Measurements from ENCODE around the gene FFAR2. TPM values are rescaled to one million over a fixed set of nuclear protein-coding genes. Genes with fewer than 3 reads are reported as not detected.
A peak's percentile ranks its signal among the peaks of the same experiment; 100 is the strongest.

The FFAR2 gene
- total and polyA plus RNA-seq, 9 of the 15 experiments (the other 6 are each of a cell fraction or from before 2014, with no cell fraction given), result not detected

- FAIRE-seq (peak; percentile 67), ATAC-seq (no peak), DNase-seq (ENCODE audit: extremely low read depth in 1 of 4, low spot score in 3 of 4) (peak in 1 of 4 experiments; percentile 18)
- peak overlapping the region; percentile 1; the same call in 1 of the 2 replicates for H3K4me2 ChIP-seq (ENCODE audit: insufficient read depth, low read length)
- no peak overlapping the region for H3K27ac ChIP-seq (ENCODE audit: extremely low read depth, low read depth, low read length)
- peaks cover 6 to 9% of the 10 kb centered on the region in 2 experiments; a peak in 2 of 5 replicates for H3K4me1 ChIP-seq (replicated peaks in 1 of 2; ENCODE audit: control insufficient read depth in 2 of 2, insufficient read depth in 2 of 2, low read length in 2 of 2)
- H3K4me3 ChIP-seq, result no peak overlapping the region
- intact Hi-C loops (cut with micrococcal nuclease) (no loop called here), in situ Hi-C loops (cut with MboI) (no loop called here)
- no peaks in the 10 kb centered on the region for H3K36me3 ChIP-seq (ENCODE audit: control insufficient read depth, insufficient read depth, low read length)
- CTCF ChIA-PET (ENCODE audit: low intra/inter-chr PET ratio), result no interaction called here
- no peaks in the 10 kb centered on the region for H3K79me2 ChIP-seq (ENCODE audit: control insufficient read depth, insufficient read depth, low read length)
- no peaks in the 10 kb centered on the region for H4K20me1 ChIP-seq (replicated peaks; ENCODE audit: control insufficient read depth, insufficient read depth, low read length)
- no peaks in the 10 kb centered on the region for H3K9me3 ChIP-seq (replicated peaks; ENCODE audit: control insufficient read depth, insufficient read depth, low read depth, low read length)
- H3K9ac ChIP-seq (ENCODE audit: insufficient read depth in 1 of 2, low read depth in 2 of 2, low read length in 2 of 2), result peak overlapping the region in 1 of 2 experiments; percentile 56; a peak in 1 of 4 replicates
- WGBS (ENCODE audit: insufficient coverage, low coverage, missing lambda C conversion rate), result 19% methylated on average over 7 of the region's 8 CpGs
- no peak overlapping the region for H2AFZ ChIP-seq (ENCODE audit: low read depth, low read length)
- POLR2A ChIA-PET, result interaction anchor here (0.7 to 3.3 kb wide), 3 partner anchors 9 to 22 kb away, joined by 3 to 9 read pairs (median 3); no protein-coding TSS in a partner anchor
- no TSS peak for BruUV-seq (replicated peaks)
- H3K9me1 ChIP-seq (ENCODE audit: control insufficient read depth, insufficient read depth, low read length), result no peaks in the 10 kb centered on the region
- H3K27me3 ChIP-seq (ENCODE audit: control insufficient read depth in 2 of 2, insufficient read depth in 2 of 2, low read length in 2 of 2), result peaks cover 7 to 8% of the 10 kb centered on the region in 2 experiments; a peak in 4 of 5 replicates
- TF ChIP-seq RBM15 (IDR thresholded peaks at IDR 0.05; ENCODE audit: insufficient read depth, low read length) (no peak), VEZF1 (CRISPR knock-in tag; IDR thresholded peaks at IDR 0.05) (peak; percentile 32; the same call in 1 of the 2 replicates), ATF3 (IDR thresholded peaks at IDR 0.05) (peak; percentile 38; the same call in 1 of the 2 replicates), ATF3 (CRISPR knock-in tag; conservative IDR thresholded peaks at IDR 0.05) (no peak), NR2C2 (CRISPR knock-in tag; IDR thresholded peaks at IDR 0.05) (no peak), NR2C2 (tag; IDR thresholded peaks at IDR 0.05) (peak; percentile 80), ATF1 (CRISPR knock-in tag; IDR thresholded peaks at IDR 0.05) (no peak), ATF1 (tag; IDR thresholded peaks at IDR 0.05) (no peak), RFX5 (IDR thresholded peaks at IDR 0.05; ENCODE audit: low read depth, low read length) (no peak), RREB1 (CRISPR knock-in tag; IDR thresholded peaks at IDR 0.05) (peak; percentile 54; the same call in 1 of the 2 replicates), ZNF174 (CRISPR knock-in tag; IDR thresholded peaks at IDR 0.05) (no peak), ZNF347 (CRISPR knock-in tag; IDR thresholded peaks at IDR 0.05; ENCODE audit: low read depth) (no peak)
These were observed 44.8 kb upstream of the FFAR2 start for GRCh38 chr19:35403116-35403760.
